Measurements from ENCODE around the gene B4GALT7.

Gene B4GALT7

GRCh38 chr5:177608243-177609075 lies 8.5 kb downstream of the B4GALT7 start:
- Histone ChIP-seq H3K36me3 (replicated peaks in 1 of 2; ENCODE audit: control insufficient read depth in 2 of 2, insufficient read depth in 2 of 2, low read length in 2 of 2) (peaks cover 25 to 57% of the 10 kb centered on the region in 2 donors), H2BK12ac (ENCODE audit: low read length) (peak overlapping the region; percentile 86), H3K4me2 (ENCODE audit: insufficient read depth, low read length, poor library complexity, severe bottlenecking) (no peak overlapping the region), H3K23ac (ENCODE audit: low read depth, low read length, poor library complexity) (no peak overlapping the region), H3K79me1 (ENCODE audit: low read depth, low read length) (no peaks in the 10 kb centered on the region), H2BK5ac (ENCODE audit: low read length) (peak overlapping the region; percentile 77), H3K4me1 (ENCODE audit: control insufficient read depth in 2 of 2, insufficient read depth in 1 of 2, low read depth in 1 of 2, low read length in 2 of 2) (peaks cover 8 to 12% of the 10 kb centered on the region in 2 donors), H2AK5ac (ENCODE audit: low read depth, low read length) (peak overlapping the region; percentile 16), H3K27me3 (ENCODE audit: control insufficient read depth in 3 of 3, insufficient read depth in 3 of 3, low read depth in 1 of 3, low read length in 3 of 3) (no peaks in the 10 kb centered on the region), H3K9me3 (replicated peaks in 1 of 2; ENCODE audit: control insufficient read depth in 2 of 2, insufficient read depth in 1 of 2, low read depth in 1 of 2, low read length in 2 of 2) (peaks cover 0 to 5% of the 10 kb centered on the region in 2 donors), H3K27ac (replicated peaks; ENCODE audit: low read length) (no peak overlapping the region), H3K18ac (ENCODE audit: low read length) (no peak overlapping the region), H4K91ac (ENCODE audit: low read depth, low read length, poor library complexity) (no peak overlapping the region), H2BK120ac (ENCODE audit: low read depth, low read length) (no peak overlapping the region), H3K4ac (ENCODE audit: low read length) (no peak overlapping the region), H4K8ac (ENCODE audit: low read depth, low read length) (no peak overlapping the region), H3K14ac (ENCODE audit: low read length) (peak overlapping the region; percentile 64), H2AFZ (ENCODE audit: low read length) (peak overlapping the region; percentile 74), H2BK15ac (ENCODE audit: low read length) (no peak overlapping the region), H3K9ac (ENCODE audit: low read depth, low read length, poor library complexity) (no peak overlapping the region), H3K4me3 (ENCODE audit: low read length in 2 of 2) (no peak overlapping the region)
- WGBS, 2 donors (ENCODE audit: extremely low coverage in 2 of 2, insufficient read length in 2 of 2, insufficient replicate concordance in 1 of 2): no CpG with 5 or more reads among the region's 37 CpGs
- DNase-seq (ENCODE audit: low spot score): no peak

GRCh38 chr5:177609076-177610059 lies 9.4 kb downstream of the B4GALT7 start:
- Histone ChIP-seq H3K14ac (ENCODE audit: low read length) (no peak overlapping the region), H3K18ac (ENCODE audit: low read length) (no peak overlapping the region), H3K23ac (ENCODE audit: low read depth, low read length, poor library complexity) (peak overlapping the region; percentile 76), H3K36me3 (replicated peaks in 1 of 2; ENCODE audit: control insufficient read depth in 2 of 2, insufficient read depth in 2 of 2, low read length in 2 of 2) (peaks cover 25 to 61% of the 10 kb centered on the region in 2 donors), H3K9me3 (replicated peaks in 1 of 2; ENCODE audit: control insufficient read depth in 2 of 2, insufficient read depth in 1 of 2, low read depth in 1 of 2, low read length in 2 of 2) (peaks cover 0 to 5% of the 10 kb centered on the region in 2 donors), H3K4me1 (ENCODE audit: control insufficient read depth in 2 of 2, insufficient read depth in 1 of 2, low read depth in 1 of 2, low read length in 2 of 2) (peaks cover 8 to 12% of the 10 kb centered on the region in 2 donors), H2AK5ac (ENCODE audit: low read depth, low read length) (peak overlapping the region; percentile 50), H2BK15ac (ENCODE audit: low read length) (no peak overlapping the region), H3K4me3 (ENCODE audit: low read length in 2 of 2) (peak overlapping the region in 1 of 2 donors; percentile 26), H3K79me1 (ENCODE audit: low read depth, low read length) (no peaks in the 10 kb centered on the region), H3K27ac (replicated peaks; ENCODE audit: low read length) (no peak overlapping the region), H3K4me2 (ENCODE audit: insufficient read depth, low read length, poor library complexity, severe bottlenecking) (no peak overlapping the region), H4K91ac (ENCODE audit: low read depth, low read length, poor library complexity) (no peak overlapping the region), H4K8ac (ENCODE audit: low read depth, low read length) (no peak overlapping the region), H3K9ac (ENCODE audit: low read depth, low read length, poor library complexity) (no peak overlapping the region), H2BK120ac (ENCODE audit: low read depth, low read length) (no peak overlapping the region), H2BK5ac (ENCODE audit: low read length) (no peak overlapping the region), H2BK12ac (ENCODE audit: low read length) (no peak overlapping the region), H3K27me3 (ENCODE audit: control insufficient read depth in 3 of 3, insufficient read depth in 3 of 3, low read depth in 1 of 3, low read length in 3 of 3) (no peaks in the 10 kb centered on the region), H3K4ac (ENCODE audit: low read length) (no peak overlapping the region), H2AFZ (ENCODE audit: low read length) (no peak overlapping the region)
- no CpG with 5 or more reads among the region's 21 CpGs for WGBS, 2 donors (ENCODE audit: extremely low coverage in 2 of 2, insufficient read length in 2 of 2, insufficient replicate concordance in 1 of 2)
- DNase-seq (ENCODE audit: low spot score): no peak

GRCh38 chr5:177610131-177610769 lies 10.3 kb downstream of the B4GALT7 start:
- Histone ChIP-seq H3K79me1 (ENCODE audit: low read depth, low read length) (no peaks in the 10 kb centered on the region), H2BK120ac (ENCODE audit: low read depth, low read length) (no peak overlapping the region), H2BK15ac (ENCODE audit: low read length) (no peak overlapping the region), H3K27me3 (ENCODE audit: control insufficient read depth in 3 of 3, insufficient read depth in 3 of 3, low read depth in 1 of 3, low read length in 3 of 3) (no peaks in the 10 kb centered on the region), H3K4me2 (ENCODE audit: insufficient read depth, low read length, poor library complexity, severe bottlenecking) (no peak overlapping the region), H4K91ac (ENCODE audit: low read depth, low read length, poor library complexity) (no peak overlapping the region), H3K4me3 (ENCODE audit: low read length in 2 of 2) (peak overlapping the region in 1 of 2 donors; percentile 56), H2AFZ (ENCODE audit: low read length) (no peak overlapping the region), H3K9me3 (replicated peaks in 1 of 2; ENCODE audit: control insufficient read depth in 2 of 2, insufficient read depth in 1 of 2, low read depth in 1 of 2, low read length in 2 of 2) (peaks cover 0 to 5% of the 10 kb centered on the region in 2 donors), H3K36me3 (replicated peaks in 1 of 2; ENCODE audit: control insufficient read depth in 2 of 2, insufficient read depth in 2 of 2, low read length in 2 of 2) (peaks cover 23 to 60% of the 10 kb centered on the region in 2 donors), H3K18ac (ENCODE audit: low read length) (no peak overlapping the region), H3K4ac (ENCODE audit: low read length) (no peak overlapping the region), H3K9ac (ENCODE audit: low read depth, low read length, poor library complexity) (no peak overlapping the region), H3K27ac (replicated peaks; ENCODE audit: low read length) (no peak overlapping the region), H2AK5ac (ENCODE audit: low read depth, low read length) (no peak overlapping the region), H3K14ac (ENCODE audit: low read length) (no peak overlapping the region), H4K8ac (ENCODE audit: low read depth, low read length) (no peak overlapping the region), H3K23ac (ENCODE audit: low read depth, low read length, poor library complexity) (no peak overlapping the region), H2BK5ac (ENCODE audit: low read length) (no peak overlapping the region), H2BK12ac (ENCODE audit: low read length) (no peak overlapping the region), H3K4me1 (ENCODE audit: control insufficient read depth in 2 of 2, insufficient read depth in 1 of 2, low read depth in 1 of 2, low read length in 2 of 2) (peaks cover 8 to 12% of the 10 kb centered on the region in 2 donors)
- DNase-seq (ENCODE audit: low spot score): no peak
- no CpG with 5 or more reads among the region's 13 CpGs for WGBS, 2 donors (ENCODE audit: extremely low coverage in 2 of 2, insufficient read length in 2 of 2, insufficient replicate concordance in 1 of 2)

Data from neuronal stem cell (in vitro differentiated cells).